Neutrophil (primary cell): ENCODE data around the gene TFEC.
"Not testable (repeated sequence)": the region's sequence is repeated elsewhere in the genome, so short reads cannot be mapped to it uniquely, and the experiment has no call there.

Experiments
- H3K27ac ChIP-seq: fragments of 200-600 bp; sonication (generic); 2 replicates; pipeline ENCODE4 v1.5.1; 2016; ENCODE audit warnings: mild to moderate bottlenecking, moderate library complexity
- H3K27me3 ChIP-seq: fragments of 200-600 bp; sonication (generic); 2 replicates; pipeline ENCODE4 v1.6.0; 2016; ENCODE audit warnings: mild to moderate bottlenecking
- H3K36me3 ChIP-seq: fragments of 200-600 bp; sonication (generic); 2 replicates; pipeline ENCODE4 v1.5.1; 2017
- H3K4me1 ChIP-seq, 2 experiments: fragments of 200-600 bp in 1 of 2; sonication (generic) in 1 of 2; 1 replicate in 1 of 2; 2 replicates in 1 of 2; pipeline versions ENCODE4 v1.5.1 to v1.6.1; 2013 to 2016; ENCODE audit warnings: low read depth in 1 of 2, low read length in 1 of 2, mild to moderate bottlenecking in 1 of 2, moderate library complexity in 1 of 2; ENCODE audit not compliant: control insufficient read depth in 1 of 2, insufficient read depth in 1 of 2
- H3K4me3 ChIP-seq, 2 experiments: fragments of 200-600 bp in 1 of 2; sonication (generic) in 1 of 2; 1 replicate in 1 of 2; 2 replicates in 1 of 2; pipeline ENCODE4 v1.5.1; 2013 to 2016; ENCODE audit warnings: low read depth in 1 of 2, low read length in 1 of 2, mild to moderate bottlenecking in 1 of 2, moderate library complexity in 1 of 2
- H3K9me3 ChIP-seq: fragments of 200-600 bp; sonication (generic); 2 replicates; pipeline ENCODE4 v1.5.1; 2016
- CTCF ChIP-seq: fragments of 200-600 bp; sonication (generic); IDR thresholded peaks from 2 replicates; pipeline ENCODE4 v1.5.1; 2016; ENCODE audit warnings: antibody characterized with exemption

The TFEC gene

GRCh38 chr7:115932880-115933279 lies 97.7 kb downstream of the TFEC start:
- no peaks in the 10 kb centered on the region for H3K4me1 ChIP-seq
- no peaks in the 10 kb centered on the region for H3K27me3 ChIP-seq

GRCh38 chr7:115930184-115930583 lies 100.4 kb downstream of the TFEC start:
- H3K27me3 ChIP-seq, H3K27ac ChIP-seq, H3K4me1 ChIP-seq, H3K9me3 ChIP-seq, H3K36me3 ChIP-seq, H3K4me3 ChIP-seq: not testable (repeated sequence)

More at GRCh38 chr7:115932880-115933279, 97.7 kb downstream of the TFEC start:
- Histone ChIP-seq H3K27ac (no peak overlapping the region), H3K36me3 (peaks cover 4% of the 10 kb centered on the region), H3K4me3 (no peak overlapping the region), H3K9me3 (no peaks in the 10 kb centered on the region)
- TF ChIP-seq CTCF, result no peak

- not testable (repeated sequence) for H3K27ac ChIP-seq, H3K36me3 ChIP-seq, H3K27me3 ChIP-seq, H3K9me3 ChIP-seq, H3K4me1 ChIP-seq, H3K4me3 ChIP-seq
Observed at GRCh38 chr7:115929736-115930135, 100.8 kb downstream of the TFEC start.

- TF ChIP-seq CTCF, result no peak
Observed at GRCh38 chr7:115924411-115924810, 106.2 kb downstream of the TFEC start.

GRCh38 chr7:115920367-115920766 lies 110.2 kb downstream of the TFEC start:
- Histone ChIP-seq H3K27ac (no peak overlapping the region), H3K9me3 (no peaks in the 10 kb centered on the region), H3K36me3 (no peaks in the 10 kb centered on the region), H3K4me1 (no peaks in the 10 kb centered on the region), H3K4me3 (no peak overlapping the region), H3K27me3 (no peaks in the 10 kb centered on the region)
- no peak for TF ChIP-seq CTCF

More at GRCh38 chr7:115924411-115924810, 106.2 kb downstream of the TFEC start:
- no peaks in the 10 kb centered on the region for H3K27me3 ChIP-seq
- no peak overlapping the region for H3K4me3 ChIP-seq
- no peaks in the 10 kb centered on the region for H3K36me3 ChIP-seq
- H3K9me3 ChIP-seq, result no peaks in the 10 kb centered on the region
- no peaks in the 10 kb centered on the region for H3K4me1 ChIP-seq
- no peak overlapping the region for H3K27ac ChIP-seq

- Histone ChIP-seq H3K4me3 (no peak overlapping the region), H3K27me3 (no peaks in the 10 kb centered on the region), H3K27ac (no peak overlapping the region), H3K9me3 (no peaks in the 10 kb centered on the region), H3K4me1 (no peaks in the 10 kb centered on the region), H3K36me3 (no peaks in the 10 kb centered on the region)
- no peak for TF ChIP-seq CTCF
Observed at GRCh38 chr7:115914951-115915350, 115.6 kb downstream of the TFEC start.

- peaks cover 12% of the 10 kb centered on the region for H3K27me3 ChIP-seq
- no peaks in the 10 kb centered on the region for H3K9me3 ChIP-seq
- H3K27ac ChIP-seq, result no peak overlapping the region
- H3K4me1 ChIP-seq, result no peaks in the 10 kb centered on the region
- no peak overlapping the region for H3K4me3 ChIP-seq
- H3K36me3 ChIP-seq, result no peaks in the 10 kb centered on the region
- TF ChIP-seq CTCF, result no peak
Observed at GRCh38 chr7:115911465-115911864, 119.1 kb downstream of the TFEC start.
